HG02943 (cell line): ENCODE data around the gene DYRK2.
A peak's percentile ranks its signal among the peaks of the same experiment; 100 is the strongest.

Experiments
- ATAC-seq: cut with Tn5 transposase; IDR thresholded peaks from one replicate; pipeline ENCODE4 v1.9.1; 2021; ENCODE audit warnings: mild to moderate bottlenecking, low read depth, moderate library complexity; ENCODE audit not compliant: unreplicated experiment

DYRK2 gene

GRCh38 chr12:67698672-67699581 lies 50.4 kb downstream of the DYRK2 start:
- peak; percentile 98 for ATAC-seq

- no peak for ATAC-seq
Observed at GRCh38 chr12:67701121-67701520, 52.6 kb downstream of the DYRK2 start.

GRCh38 chr12:67702136-67702535 lies 53.6 kb downstream of the DYRK2 start:
- no peak for ATAC-seq

GRCh38 chr12:67704071-67704470 lies 55.5 kb downstream of the DYRK2 start:
- no peak for ATAC-seq

- ATAC-seq = no peak
Observed at GRCh38 chr12:67705394-67706370, 57.1 kb downstream of the DYRK2 start.

GRCh38 chr12:67709367-67709954 lies 60.9 kb downstream of the DYRK2 start:
- no peak for ATAC-seq

- peak; percentile 97 for ATAC-seq
Observed at GRCh38 chr12:67710582-67710981, 62.0 kb downstream of the DYRK2 start.

GRCh38 chr12:67712011-67712410 lies 63.5 kb downstream of the DYRK2 start:
- no peak for ATAC-seq

- no peak for ATAC-seq
Observed at GRCh38 chr12:67714648-67715047, 66.1 kb downstream of the DYRK2 start.
